Measurements from ENCODE around the gene AGO3.

The AGO3 gene

DNA sequence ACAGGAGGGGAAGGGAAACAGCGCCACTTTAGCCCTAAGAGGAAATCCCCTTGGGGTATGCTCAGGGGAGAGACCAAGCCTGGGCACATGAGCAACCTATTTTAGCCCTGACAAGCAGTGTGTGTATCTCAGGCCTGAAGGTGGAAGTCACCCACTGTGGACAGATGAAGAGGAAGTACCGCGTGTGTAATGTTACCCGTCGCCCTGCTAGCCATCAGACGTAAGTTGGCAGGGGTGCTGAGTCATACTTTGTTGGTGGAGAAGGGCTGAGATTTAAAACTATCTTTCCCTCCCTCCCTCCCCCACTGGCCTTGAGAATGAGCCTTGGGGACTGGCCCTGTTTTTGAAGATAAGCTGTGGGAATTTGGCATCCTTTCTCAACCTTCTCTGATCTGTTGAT lies 36.7 kb upstream of the AGO3 start:
- CTCF ChIA-PET, result no interaction called here

GRCh38 chr1:35894656-35895055 lies 36.2 kb upstream of the AGO3 start:
- CTCF ChIA-PET, result interaction anchor here (2.5 kb wide), 1 partner anchor 11 kb away, joined by 6 read pairs; the partner anchor contains the start of gene AGO1
- no peak overlapping the region for H3K27ac Mint-ChIP-seq
- DNase-seq, result no peak
- H3K36me3 Mint-ChIP-seq, result peaks cover 22% of the 10 kb centered on the region
- H3K27me3 Mint-ChIP-seq, result no peaks in the 10 kb centered on the region
- H3K4me1 Mint-ChIP-seq, result no peaks in the 10 kb centered on the region
- no peaks in the 10 kb centered on the region for H3K9me3 Mint-ChIP-seq
- no peak overlapping the region for H3K4me3 Mint-ChIP-seq

More for the DNA sequence above, 36.7 kb upstream of the AGO3 start:
- no peak overlapping the region for H3K4me3 Mint-ChIP-seq
- no peaks in the 10 kb centered on the region for H3K27me3 Mint-ChIP-seq
- no peaks in the 10 kb centered on the region for H3K9me3 Mint-ChIP-seq
- H3K36me3 Mint-ChIP-seq, result peaks cover 22% of the 10 kb centered on the region
- no peak for DNase-seq
- no peaks in the 10 kb centered on the region for H3K4me1 Mint-ChIP-seq
- no peak overlapping the region for H3K27ac Mint-ChIP-seq

GRCh38 chr1:35899941-35900340 lies 31.0 kb upstream of the AGO3 start:
- Mint-ChIP-seq H3K4me1 (no peaks in the 10 kb centered on the region), H3K4me3 (no peak overlapping the region), H3K27me3 (no peaks in the 10 kb centered on the region), H3K27ac (no peak overlapping the region), H3K9me3 (no peaks in the 10 kb centered on the region), H3K36me3 (peaks cover 9% of the 10 kb centered on the region)
- no peak for DNase-seq
- CTCF ChIA-PET, result interaction anchor here (0.6 to 1.4 kb wide), 4 partner anchors 17 to 187 kb away, joined by 3 to 6 read pairs (median 4); partner anchors contain the start of gene AGO1

DNA sequence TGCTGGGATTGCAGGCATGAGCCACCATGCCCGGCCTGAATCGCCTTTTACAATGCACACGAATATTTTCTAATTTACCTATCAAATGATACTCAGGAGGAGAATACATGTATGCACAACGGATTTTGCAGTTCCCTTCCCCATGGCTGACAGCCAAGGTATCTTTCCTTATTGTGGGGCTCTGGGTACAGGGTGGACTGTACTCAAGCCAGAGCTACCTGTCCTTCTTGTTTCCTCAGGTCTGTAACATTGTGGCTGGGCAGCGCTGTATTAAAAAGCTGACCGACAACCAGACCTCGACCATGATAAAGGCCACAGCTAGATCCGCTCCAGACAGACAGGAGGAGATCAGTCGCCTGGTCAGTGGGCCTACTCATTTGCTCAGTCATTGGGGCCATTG lies 29.7 kb upstream of the AGO3 start:
- CTCF ChIA-PET, result interaction anchor here (0.6 kb wide), 1 partner anchor 567 kb away, joined by 3 read pairs; no protein-coding TSS in a partner anchor
- Mint-ChIP-seq H3K9me3 (no peaks in the 10 kb centered on the region), H3K4me3 (no peak overlapping the region), H3K4me1 (no peaks in the 10 kb centered on the region), H3K27ac (no peak overlapping the region), H3K27me3 (no peaks in the 10 kb centered on the region), H3K36me3 (peaks cover 6% of the 10 kb centered on the region)
- no peak for DNase-seq

GRCh38 chr1:35902671-35903070 lies 28.2 kb upstream of the AGO3 start:
- H3K9me3 Mint-ChIP-seq, result no peaks in the 10 kb centered on the region

DNA sequence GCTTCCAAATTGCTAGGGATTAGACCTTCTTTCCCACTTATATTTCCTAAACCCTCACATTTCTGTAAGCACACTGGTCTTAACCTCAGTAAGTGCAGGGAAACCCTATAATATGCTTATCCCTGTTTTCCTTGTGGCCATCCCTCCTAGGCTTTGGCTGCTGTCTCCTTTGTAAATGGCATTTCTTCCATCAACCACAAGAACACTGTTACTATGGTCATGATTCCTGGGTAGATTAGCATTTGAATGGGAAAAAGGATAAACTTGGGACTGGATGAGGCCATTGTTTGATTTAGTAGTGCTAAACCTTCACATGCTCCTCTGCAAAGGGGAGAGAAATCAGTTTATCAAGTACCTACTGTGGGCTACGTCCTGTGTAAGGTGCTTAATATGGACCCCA lies 16.2 kb upstream of the AGO3 start:
- peaks cover 46% of the 10 kb centered on the region for H3K36me3 Mint-ChIP-seq
- no peak overlapping the region for H3K4me3 Mint-ChIP-seq
- DNase-seq, result no peak
- no peaks in the 10 kb centered on the region for H3K27me3 Mint-ChIP-seq
- H3K27ac Mint-ChIP-seq, result no peak overlapping the region
- no peaks in the 10 kb centered on the region for H3K4me1 Mint-ChIP-seq
- CTCF ChIA-PET, result no interaction called here
- no peaks in the 10 kb centered on the region for H3K9me3 Mint-ChIP-seq

More at GRCh38 chr1:35902671-35903070, 28.2 kb upstream of the AGO3 start:
- no peak for DNase-seq
- H3K36me3 Mint-ChIP-seq, result peaks cover 8% of the 10 kb centered on the region
- no peaks in the 10 kb centered on the region for H3K4me1 Mint-ChIP-seq
- H3K4me3 Mint-ChIP-seq, result no peak overlapping the region
- CTCF ChIA-PET, result no interaction called here
- no peak overlapping the region for H3K27ac Mint-ChIP-seq
- H3K27me3 Mint-ChIP-seq, result no peaks in the 10 kb centered on the region

DNA sequence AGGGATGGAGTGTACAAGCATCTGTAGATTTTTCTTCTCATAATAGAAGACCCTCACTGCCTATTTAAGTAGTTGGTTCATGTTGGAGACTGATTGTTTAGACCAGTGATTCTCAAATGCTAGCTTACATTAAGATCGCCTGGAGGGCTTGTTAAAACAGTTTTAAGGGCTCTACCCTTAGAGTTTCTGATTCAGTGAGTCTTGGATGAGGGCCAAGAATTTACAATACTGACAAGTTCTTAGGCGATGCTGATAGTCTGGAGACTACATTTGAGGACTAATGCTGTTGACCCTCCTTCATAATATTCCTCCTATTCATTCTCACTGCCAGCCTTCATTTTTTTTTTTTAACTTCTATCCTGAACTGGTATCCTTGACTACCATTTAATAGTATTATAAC lies 15.2 kb upstream of the AGO3 start:
- no peaks in the 10 kb centered on the region for H3K9me3 Mint-ChIP-seq
- CTCF ChIA-PET, result no interaction called here
- H3K27me3 Mint-ChIP-seq, result no peaks in the 10 kb centered on the region
- H3K27ac Mint-ChIP-seq, result no peak overlapping the region
- peaks cover 54% of the 10 kb centered on the region for H3K36me3 Mint-ChIP-seq
- no peak for DNase-seq
- no peaks in the 10 kb centered on the region for H3K4me1 Mint-ChIP-seq
- no peak overlapping the region for H3K4me3 Mint-ChIP-seq

DNA sequence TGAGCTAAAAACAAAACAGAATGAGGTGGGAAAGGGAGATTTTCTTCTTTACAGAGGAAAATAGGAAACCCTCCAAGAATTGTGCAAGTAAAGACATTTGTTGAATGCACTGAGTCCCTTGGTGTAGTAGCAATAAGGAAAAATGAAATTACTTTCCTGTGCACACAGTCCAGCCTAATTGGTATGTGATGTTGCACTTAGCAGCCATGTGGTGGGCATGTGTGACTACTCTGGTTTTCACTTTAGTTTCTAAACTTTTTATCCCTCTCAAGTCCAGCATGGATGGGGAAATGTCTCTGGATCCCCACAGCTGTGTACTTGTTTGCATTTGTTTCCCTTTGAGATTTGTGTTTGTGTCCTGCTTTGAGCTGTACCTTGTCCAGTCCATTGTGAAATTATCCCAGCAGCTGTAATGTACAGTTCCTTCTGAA lies 7.1 kb upstream of the AGO3 start:
- Mint-ChIP-seq H3K9me3 (no peaks in the 10 kb centered on the region), H3K4me3 (no peak overlapping the region), H3K27me3 (no peaks in the 10 kb centered on the region), H3K4me1 (no peaks in the 10 kb centered on the region), H3K27ac (no peak overlapping the region), H3K36me3 (peaks cover 10% of the 10 kb centered on the region)
- CTCF ChIA-PET, result no interaction called here
- no peak for DNase-seq

DNA sequence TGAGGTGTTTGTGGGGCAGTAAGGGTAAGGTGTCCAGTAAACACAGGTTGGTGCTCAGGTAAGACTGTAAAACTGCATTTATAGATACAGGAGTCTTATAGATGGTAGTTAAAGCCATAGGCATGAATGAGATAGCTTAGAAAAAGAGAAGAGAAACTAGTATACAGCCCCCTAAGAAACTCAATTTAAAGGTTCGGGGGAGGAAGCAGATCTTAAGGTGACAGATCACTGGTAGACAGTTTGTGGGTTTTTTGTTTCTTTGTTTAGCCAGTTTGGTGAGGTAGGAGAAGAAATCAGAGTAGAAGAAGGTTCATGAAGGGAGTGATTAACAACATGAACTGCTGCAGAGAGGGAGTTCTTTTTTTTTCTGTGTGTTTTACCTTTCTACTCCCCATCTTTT lies 6.1 kb upstream of the AGO3 start:
- Mint-ChIP-seq H3K36me3 (peaks cover 7% of the 10 kb centered on the region), H3K4me1 (peaks cover 3% of the 10 kb centered on the region), H3K9me3 (no peaks in the 10 kb centered on the region), H3K4me3 (no peak overlapping the region), H3K27ac (no peak overlapping the region), H3K27me3 (no peaks in the 10 kb centered on the region)
- DNase-seq, result no peak
- CTCF ChIA-PET, result no interaction called here

- no peaks in the 10 kb centered on the region for H3K36me3 Mint-ChIP-seq
- no peaks in the 10 kb centered on the region for H3K9me3 Mint-ChIP-seq
- no peak overlapping the region for H3K4me3 Mint-ChIP-seq
- H3K27me3 Mint-ChIP-seq, result no peaks in the 10 kb centered on the region
- no peak overlapping the region for H3K27ac Mint-ChIP-seq
- CTCF ChIA-PET, result interaction anchor here (0.6 kb wide), 1 partner anchor 26 kb away, joined by 3 read pairs; no protein-coding TSS in a partner anchor
- peaks cover 9% of the 10 kb centered on the region for H3K4me1 Mint-ChIP-seq
- DNase-seq, result no peak
Observed at GRCh38 chr1:35925741-35926140, 5.2 kb upstream of the AGO3 start.

DNA sequence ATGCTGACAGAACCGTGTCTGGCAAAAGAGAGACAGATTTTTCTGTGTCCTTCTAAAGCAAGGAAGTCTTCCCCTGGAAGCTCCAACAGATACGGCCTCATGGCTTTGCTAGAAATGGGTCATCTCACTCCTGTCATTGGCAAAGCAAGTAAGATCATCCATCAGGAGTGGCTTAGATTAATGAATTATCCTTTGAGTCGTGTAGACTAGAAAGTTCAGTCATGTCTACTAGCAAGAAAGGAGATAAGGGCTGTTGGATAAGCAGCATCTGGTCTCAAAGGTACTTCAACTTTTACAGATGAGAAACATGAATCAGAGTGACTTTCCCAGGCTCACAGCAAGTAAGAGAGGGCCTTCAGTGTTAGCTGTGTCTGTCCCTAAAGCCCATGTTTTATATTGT lies 3.4 kb upstream of the AGO3 start:
- DNase-seq, result no peak
- no peaks in the 10 kb centered on the region for H3K36me3 Mint-ChIP-seq
- peaks cover 19% of the 10 kb centered on the region for H3K4me1 Mint-ChIP-seq
- CTCF ChIA-PET, result no interaction called here
- H3K9me3 Mint-ChIP-seq, result no peaks in the 10 kb centered on the region
- H3K27me3 Mint-ChIP-seq, result no peaks in the 10 kb centered on the region
- no peak overlapping the region for H3K27ac Mint-ChIP-seq
- H3K4me3 Mint-ChIP-seq, result no peak overlapping the region

GRCh38 chr1:35929730-35930592 lies 944 bp upstream of the AGO3 start:
- Mint-ChIP-seq H3K4me1 (peaks cover 34% of the 10 kb centered on the region), H3K4me3 (peak overlapping the region; percentile 90), H3K27ac (peak overlapping the region; percentile 98), H3K36me3 (peaks cover 1% of the 10 kb centered on the region), H3K27me3 (no peaks in the 10 kb centered on the region), H3K9me3 (no peaks in the 10 kb centered on the region)
- CTCF ChIA-PET, result interaction anchor here (0.6 to 2.0 kb wide), 3 partner anchors 24 to 157 kb away, joined by 3 to 9 read pairs (median 3); partner anchors contain the start of gene AGO1
- DNase-seq, result peak; percentile 60

GRCh38 chr1:35931446-35932157 lies 697 bp downstream of the AGO3 start:
- Mint-ChIP-seq H3K27ac (peak overlapping the region; percentile 93), H3K36me3 (peaks cover 1% of the 10 kb centered on the region), H3K27me3 (no peaks in the 10 kb centered on the region), H3K4me3 (peak overlapping the region; percentile 90), H3K4me1 (peaks cover 34% of the 10 kb centered on the region), H3K9me3 (no peaks in the 10 kb centered on the region)
- DNase-seq, result no peak
- CTCF ChIA-PET, result interaction anchor here (0.7 to 2.0 kb wide), 4 partner anchors 49 to 217 kb away, joined by 3 to 9 read pairs (median 4); partner anchors contain the start of gene AGO1

GRCh38 chr1:35932158-35932636 lies 1.3 kb downstream of the AGO3 start:
- CTCF ChIA-PET, result interaction anchor here (0.7 to 0.9 kb wide), 2 partner anchors 157 to 218 kb away, joined by 3 to 4 read pairs; no protein-coding TSS in a partner anchor
- no peaks in the 10 kb centered on the region for H3K9me3 Mint-ChIP-seq
- no peaks in the 10 kb centered on the region for H3K27me3 Mint-ChIP-seq
- peaks cover 34% of the 10 kb centered on the region for H3K4me1 Mint-ChIP-seq
- no peak for DNase-seq
- H3K27ac Mint-ChIP-seq, result peak overlapping the region; percentile 20
- H3K36me3 Mint-ChIP-seq, result peaks cover 2% of the 10 kb centered on the region
- peak overlapping the region; percentile 90 for H3K4me3 Mint-ChIP-seq
